HepG2 (cell line): ENCODE measurements around the gene AP2A2. TPM values are rescaled to one million over a fixed set of nuclear protein-coding genes. Genes with fewer than 3 reads are reported as not detected.
A peak's percentile ranks its signal among the peaks of the same experiment; 100 is the strongest.

ENCODE experiments used
- ATAC-seq: fragments of 200-7000 bp; cut with Tn5 transposase; 3 replicates; pipeline ENCODE4 v1.9.1; 2020; ENCODE audit warnings: mild to moderate bottlenecking, moderate library complexity
- BruUV-seq: library from RNA; stranded (reverse); fragments of 400-500 nt; replicated peaks from 2 replicates; lab custom pipeline; 2021; lab: Mats Ljungman, UMichigan
- CTCF ChIA-PET: fragments of 300-600 bp; formaldehyde crosslinking; extraction: SDS; loops from one replicate; lab custom pipeline; 2021; ENCODE audit warnings: low total read pairs, inconsistent platforms, low intra/inter-chr PET ratio; lab: Yijun Ruan, JAX
- POLR2A ChIA-PET: fragments of 350-600 bp; sonication (Branson Sonifier 250); formaldehyde crosslinking; loops from one replicate; lab custom pipeline; 2020; ENCODE audit warnings: antibody characterized with exemption, inconsistent platforms; lab: Yijun Ruan, JAX
- DNase-seq: peaks from one replicate; pipeline ENCODE4 v3.0.0-alpha.2; 2015; ENCODE audit warnings: low spot score
- FAIRE-seq: peaks from 3 replicates; lab custom pipeline; 2011; peaks lifted over from hg19 to GRCh38; lab: Jason Lieb, UNC
- H2AFZ ChIP-seq: one replicate; pipeline ENCODE4 v1.6.1; 2011; ENCODE audit warnings: low read length, inconsistent platforms
- H3K27ac ChIP-seq: fragments of 300-600 bp; 3 replicates; pipeline ENCODE4 v1.8.0; 2011; ENCODE audit warnings: mixed run types, mild to moderate bottlenecking, mixed read lengths, low read length, inconsistent platforms; ENCODE audit not compliant: insufficient read depth; ENCODE audit errors: extremely low read length
- H3K27me3 ChIP-seq, 2 experiments: fragments of 200-600 bp in 1 of 2; 2 replicates in 1 of 2; 3 replicates in 1 of 2; pipeline versions ENCODE4 v1.6.0 to v1.8.0; 2011; ENCODE audit warnings: low read length in 2 of 2, mild to moderate bottlenecking in 2 of 2, moderate library complexity in 2 of 2, inconsistent platforms in 1 of 2; ENCODE audit not compliant: insufficient read depth in 2 of 2, control insufficient read depth in 1 of 2
- H3K36me3 ChIP-seq, 2 experiments: fragments of 200-600 bp in 1 of 2; replicated peaks in 1 of 2; 2 replicates in 1 of 2; 3 replicates in 1 of 2; pipeline versions ENCODE4 v1.5.1 to v1.8.0; 2011; ENCODE audit warnings: low read length in 2 of 2, inconsistent platforms in 1 of 2; ENCODE audit not compliant: insufficient read depth in 2 of 2, control insufficient read depth in 1 of 2
- H3K4me1 ChIP-seq: 2 replicates; pipeline ENCODE4 v1.5.1; 2012; ENCODE audit warnings: low read length, inconsistent platforms; ENCODE audit not compliant: insufficient read depth
- H3K4me2 ChIP-seq: 2 replicates; pipeline ENCODE4 v1.6.0; 2011; ENCODE audit warnings: low read depth, low read length, inconsistent platforms
- H3K4me3 ChIP-seq, 3 experiments: fragments of 200-600 bp in 1 of 3; sonication (generic), shearing (Covaris generic) in 1 of 3; replicated peaks in 1 of 3; 2 replicates each; pipeline ENCODE4 v1.5.1; 2011 to 2016; ENCODE audit warnings: low read length in 3 of 3, inconsistent platforms in 2 of 3, low read depth in 2 of 3, mild to moderate bottlenecking in 2 of 3, control low read depth in 1 of 3, mixed read lengths in 1 of 3; ENCODE audit not compliant: insufficient read depth in 1 of 3
- H3K79me2 ChIP-seq: one replicate; pipeline ENCODE4 v1.6.1; 2011; ENCODE audit warnings: low read length, inconsistent platforms; ENCODE audit not compliant: insufficient read depth
- H3K9ac ChIP-seq: 2 replicates; pipeline ENCODE4 v1.6.0; 2011; ENCODE audit warnings: mild to moderate bottlenecking, low read depth, low read length, inconsistent platforms; ENCODE audit not compliant: insufficient read depth
- H3K9me3 ChIP-seq: 2 replicates; pipeline ENCODE4 v1.5.1; 2012; ENCODE audit warnings: mild to moderate bottlenecking, low read length
- H4K20me1 ChIP-seq: 2 replicates; pipeline ENCODE4 v1.6.0; 2011; ENCODE audit warnings: inconsistent platforms, mild to moderate bottlenecking, low read length, moderate library complexity; ENCODE audit not compliant: insufficient read depth
- ELF3 ChIP-seq: IDR thresholded peaks from 2 replicates; pipeline ENCODE4 v1.6.1; 2016; ENCODE audit warnings: missing genetic modification reagents, missing compliant biosample characterization
- GPN1 ChIP-seq: sonication (generic); formaldehyde crosslinking; IDR thresholded peaks from 2 replicates; pipeline ENCODE4 v1.5.1; 2020; ENCODE audit warnings: missing genetic modification reagents, borderline replicate concordance
- HOXA5 ChIP-seq: sonication (generic); formaldehyde crosslinking; IDR thresholded peaks from 2 replicates; pipeline ENCODE4 v1.4.0; 2020; ENCODE audit warnings: missing genetic modification reagents
- PRMT3 ChIP-seq: sonication (generic); formaldehyde crosslinking; IDR thresholded peaks from 2 replicates; pipeline ENCODE4 v1.8.1; 2022; ENCODE audit warnings: low read depth, mild to moderate bottlenecking, moderate library complexity, missing genetic modification reagents, borderline replicate concordance
- RARG ChIP-seq: sonication (generic); formaldehyde crosslinking; IDR thresholded peaks from 2 replicates; pipeline ENCODE4 v1.4.0; 2020; ENCODE audit warnings: low read depth, mild to moderate bottlenecking, missing genetic modification reagents
- TOE1 ChIP-seq: sonication (generic); formaldehyde crosslinking; IDR thresholded peaks from 2 replicates; pipeline ENCODE4 v1.4.0; 2020; ENCODE audit warnings: mild to moderate bottlenecking, missing genetic modification reagents
- ZNF160 ChIP-seq: sonication (generic); formaldehyde crosslinking; IDR thresholded peaks from 2 replicates; pipeline ENCODE4 v1.8.0; 2022; ENCODE audit warnings: mild to moderate bottlenecking, inconsistent platforms, missing genetic modification reagents
- ZNF556 ChIP-seq: sonication (generic); formaldehyde crosslinking; IDR thresholded peaks from 2 replicates; pipeline ENCODE4 v1.4.0; 2020; ENCODE audit warnings: mild to moderate bottlenecking, missing genetic modification reagents, borderline replicate concordance
- WGBS: methylation state at CpG from one replicate; pipeline ENCODE4 v1.1.6; 2017; ENCODE audit warnings: low lambda C conversion rate; 5-methylcytosine and 5-hydroxymethylcytosine counted together
- in situ Hi-C: cut with HindIII; loops from 2 replicates; pipeline ENCODE4 v1.10.0; 2017; ENCODE audit warnings: low pct_unique_long_range_greater_than_20kb; ENCODE audit not compliant: extremely low pct_ligation_motif_present
- intact Hi-C: fragments of 100-400 bp; cut with micrococcal nuclease; formaldehyde crosslinking; loops from one replicate; pipeline ENCODE4 v1.10.0; 2022; ENCODE audit not compliant: unreplicated experiment
- polyA plus RNA-seq, 8 experiments: library from polyadenylated mRNA; depleted of rRNA in 3 of 8; stranded (reverse) in 7 of 8; unstranded in 1 of 8; fragments of >200 nt; fragmentation: Illumina TruSeq in 4 of 8; extraction: Trizol in 4 of 8; gene quantifications; 2 replicates each; pipeline versions ENCODE4 v1.2.1 to v1.2.3, GENCODE V29; 2011 to 2016; ENCODE audit warnings: low read depth in 4 of 8, missing spikeins in 1 of 8, mixed read lengths in 1 of 8; ENCODE audit not compliant: insufficient read depth in 1 of 8
- total RNA-seq, 5 experiments: library from RNA; depleted of rRNA; stranded (reverse); fragments of >200 nt; fragmentation: Illumina TruSeq; extraction: Trizol; gene quantifications; 2 replicates each; pipeline ENCODE4 v1.2.3, GENCODE V29; 2016; ENCODE audit warnings: low read depth in 1 of 5

The AP2A2 gene
- total and polyA plus RNA-seq, 2 of the 13 experiments (the other 11 are each of a cell fraction or from before 2014, with no cell fraction given) = 25.7 to 75.7 TPM

- Histone ChIP-seq H3K9me3 (no peaks in the 10 kb centered on the region), H4K20me1 (no peaks in the 10 kb centered on the region), H3K79me2 (no peaks in the 10 kb centered on the region), H3K36me3 (no peaks in the 10 kb centered on the region), H3K27me3 (peaks cover 30 to 80% of the 10 kb centered on the region in 2 experiments; a peak in 4 of 5 replicates), H3K4me1 (peaks cover 7% of the 10 kb centered on the region), H3K4me2 (peak overlapping the region; percentile 18; the same call in 1 of the 2 replicates), H3K9ac (no peak overlapping the region), H2AFZ (no peak overlapping the region), H3K27ac (no peak overlapping the region), H3K4me3 (peak overlapping the region in 1 of 3 experiments; percentile 28; a peak in 1 of 6 replicates)
- TF ChIP-seq ZNF556 = no peak
- TF ChIP-seq TOE1 = no peak
- no peak for TF ChIP-seq GPN1
- TF ChIP-seq PRMT3 = no peak
- TF ChIP-seq ELF3 (CRISPR knock-in tag) = no peak
- DNase-seq = no peak
- no peak for ATAC-seq
- BruUV-seq = no TSS peak
- CTCF ChIA-PET = no interaction called here
- no CpG with 5 or more reads among the region's 13 CpGs for WGBS
- in situ Hi-C loops (no loop called here), intact Hi-C loops (no loop called here)
- no peak for FAIRE-seq
- POLR2A ChIA-PET = no interaction called here
Measured at GRCh38 chr11:1036931-1037330, 111.3 kb downstream of the AP2A2 start.

- Histone ChIP-seq H3K4me2 (peak overlapping the region; percentile 18; the same call in 1 of the 2 replicates), H3K36me3 (no peaks in the 10 kb centered on the region), H3K79me2 (no peaks in the 10 kb centered on the region), H2AFZ (no peak overlapping the region), H3K27me3 (peaks cover 27 to 86% of the 10 kb centered on the region in 2 experiments; a peak in 4 of 5 replicates), H4K20me1 (no peaks in the 10 kb centered on the region), H3K9ac (no peak overlapping the region), H3K27ac (no peak overlapping the region), H3K4me1 (peaks cover 9% of the 10 kb centered on the region), H3K4me3 (peak overlapping the region in 1 of 3 experiments; percentile 28; a peak in 1 of 6 replicates), H3K9me3 (no peaks in the 10 kb centered on the region)
- no TSS peak for BruUV-seq
- in situ Hi-C loops = no loop called here
- WGBS = 52% methylated on average over 10 of the region's 26 CpGs
- CTCF ChIA-PET = no interaction called here
- TF ChIP-seq RARG (CRISPR knock-in tag) (no peak), ZNF160 (CRISPR knock-in tag) (no peak), HOXA5 (CRISPR knock-in tag) (no peak)
- ATAC-seq (no peak), FAIRE-seq (no peak), DNase-seq (no peak)
- intact Hi-C loops = no loop called here
- POLR2A ChIA-PET = no interaction called here
Measured at GRCh38 chr11:1037506-1038055, 111.9 kb downstream of the AP2A2 start.
